RPMI8226 (cell line): ENCODE data around the gene MASP1.

ENCODE experiments used
- DNase-seq: peaks from one replicate; pipeline ENCODE4 v3.0.0-alpha.2; 2015

The MASP1 gene

DNA sequence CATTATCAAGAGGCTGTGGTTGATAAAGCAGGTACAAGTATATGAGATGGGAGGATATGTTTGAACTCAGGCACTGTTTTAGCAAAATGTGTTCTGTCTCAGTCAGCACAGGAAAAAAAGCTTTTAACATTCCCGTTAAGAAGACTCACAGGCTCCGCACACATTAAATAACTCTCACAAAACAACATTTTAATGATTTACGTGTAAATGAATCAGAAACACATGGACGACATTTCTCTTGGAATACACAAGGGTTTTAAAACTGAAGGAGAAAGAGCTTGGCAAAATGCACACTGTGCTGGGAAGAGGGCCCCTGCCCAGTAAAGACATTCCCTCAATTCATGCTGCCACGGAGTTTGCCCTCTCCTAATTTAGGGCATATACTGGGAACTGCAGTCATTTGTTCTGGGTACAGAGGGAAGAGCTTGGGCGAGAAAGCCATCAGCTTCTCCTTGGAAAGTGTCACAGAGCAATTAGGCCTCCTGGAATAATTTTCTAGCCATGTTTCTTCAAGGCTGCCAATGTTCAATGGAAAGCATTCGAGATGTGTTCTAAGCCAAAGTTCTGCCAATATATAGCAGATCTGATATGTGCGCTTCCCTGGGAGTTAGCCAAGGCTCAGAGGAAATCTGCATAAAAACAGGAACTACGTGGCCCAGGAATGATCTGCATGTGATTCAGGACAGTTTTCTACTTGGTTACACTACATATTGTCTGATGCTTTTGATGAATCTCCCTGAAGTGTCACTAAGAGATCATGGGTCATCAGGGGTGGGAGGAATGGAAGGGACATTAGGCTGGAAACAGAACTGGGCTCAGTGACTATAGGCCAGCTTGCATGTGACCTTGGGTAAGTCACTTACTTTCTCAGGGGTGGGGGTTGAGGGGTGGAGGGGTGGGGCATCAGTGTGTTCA is 2.2 kb upstream of the MASP1 start:
- DNase-seq: no peak

- no peak for DNase-seq
These were observed 1.3 kb upstream of the MASP1 start for GRCh38 chr3:187292631-187293515.

- DNase-seq: no peak
These were observed 644 bp upstream of the MASP1 start for GRCh38 chr3:187292181-187292580.

DNA sequence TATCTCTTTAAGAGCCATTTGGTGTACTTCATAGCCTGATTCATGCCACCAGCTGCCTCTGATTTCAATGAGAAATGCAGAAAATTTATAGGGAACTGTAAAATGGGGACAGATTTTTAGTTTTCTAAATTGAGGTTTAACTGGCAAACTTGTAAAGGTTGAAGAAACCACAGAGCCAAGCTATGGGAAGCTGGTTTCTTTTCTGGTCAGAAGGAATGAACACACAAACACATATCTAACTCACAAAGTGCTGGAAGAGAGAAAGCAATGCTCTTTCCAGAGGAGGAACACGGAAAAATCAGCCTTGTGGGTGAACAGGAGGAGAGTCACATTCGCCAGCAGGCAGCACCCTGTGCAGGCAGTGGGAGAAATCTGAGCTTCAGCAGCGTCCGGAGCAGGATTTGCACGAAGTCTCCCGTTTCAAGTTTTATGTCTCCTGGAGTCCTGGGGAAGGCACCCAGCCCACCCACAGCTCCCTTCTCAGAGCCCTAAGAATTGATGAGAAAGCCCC is 481 bp downstream of the MASP1 start:
- no peak for DNase-seq

- DNase-seq: no peak
These were observed 1.0 kb downstream of the MASP1 start for GRCh38 chr3:187290503-187290902.

DNA sequence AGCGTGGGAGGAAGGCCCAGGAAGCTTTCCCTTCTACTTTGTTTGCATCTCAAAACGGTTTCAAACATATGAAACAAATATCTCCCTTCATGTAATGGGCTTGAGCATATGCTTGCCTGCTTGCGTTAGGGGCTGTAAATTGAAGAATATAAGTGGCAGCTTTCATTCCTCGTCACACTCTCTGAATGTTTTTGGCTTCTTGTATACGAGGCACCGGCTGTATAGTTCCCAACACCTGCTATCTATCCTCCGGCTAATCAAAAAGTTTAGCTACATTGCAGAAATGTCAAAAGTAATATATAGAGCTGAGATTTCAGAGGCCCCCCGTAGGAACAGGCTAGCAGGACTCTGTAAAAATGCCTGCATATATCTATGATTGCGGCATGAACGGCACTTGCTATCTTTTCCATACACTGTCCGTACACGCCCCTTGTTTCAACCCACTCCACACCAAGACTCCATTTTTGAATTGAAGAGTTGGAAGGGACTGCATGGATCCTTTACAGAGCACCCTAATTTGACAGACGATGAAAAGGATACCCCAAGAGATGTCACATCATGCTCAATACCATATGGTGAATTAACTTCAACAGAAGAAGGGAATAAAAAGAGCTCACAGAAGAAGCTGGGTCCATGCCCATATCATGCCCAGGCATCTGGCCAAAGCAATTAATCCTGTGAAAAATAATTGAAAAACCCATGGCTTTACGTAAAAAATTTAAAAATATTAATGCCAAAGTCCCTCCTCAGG is 2.5 kb downstream of the MASP1 start:
- no peak for DNase-seq

- DNase-seq: no peak
These were observed 3.2 kb downstream of the MASP1 start for GRCh38 chr3:187288131-187288854.

GRCh38 chr3:187287256-187287655 is 4.3 kb downstream of the MASP1 start:
- no peak for DNase-seq

GRCh38 chr3:187286467-187287059 is 5.0 kb downstream of the MASP1 start:
- DNase-seq: no peak

DNA sequence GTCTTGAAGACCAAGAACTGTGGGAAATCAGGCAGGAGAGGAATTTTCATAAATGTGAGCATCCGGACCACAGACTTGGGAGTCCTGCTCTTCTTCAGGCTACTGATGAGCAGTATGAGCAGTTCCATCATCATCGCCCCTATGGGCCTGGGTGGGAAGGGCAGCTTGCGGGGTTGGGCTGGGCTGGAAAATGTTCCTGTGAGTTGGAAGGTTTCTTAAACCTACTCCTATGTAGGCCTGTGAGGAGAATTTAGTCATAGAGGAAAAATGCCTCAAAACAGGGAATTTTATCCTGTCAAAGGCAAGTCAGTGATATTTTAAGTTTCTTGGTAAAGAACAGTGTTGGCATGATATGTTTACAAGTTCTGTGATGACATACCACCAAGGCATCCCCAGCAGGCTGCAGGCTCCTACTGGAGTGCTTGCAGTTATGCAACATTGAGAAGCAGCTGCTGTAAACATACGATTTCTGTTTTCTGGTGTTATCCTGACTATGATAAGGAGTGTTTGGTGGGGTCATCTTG is 10.3 kb downstream of the MASP1 start:
- no peak for DNase-seq

DNA sequence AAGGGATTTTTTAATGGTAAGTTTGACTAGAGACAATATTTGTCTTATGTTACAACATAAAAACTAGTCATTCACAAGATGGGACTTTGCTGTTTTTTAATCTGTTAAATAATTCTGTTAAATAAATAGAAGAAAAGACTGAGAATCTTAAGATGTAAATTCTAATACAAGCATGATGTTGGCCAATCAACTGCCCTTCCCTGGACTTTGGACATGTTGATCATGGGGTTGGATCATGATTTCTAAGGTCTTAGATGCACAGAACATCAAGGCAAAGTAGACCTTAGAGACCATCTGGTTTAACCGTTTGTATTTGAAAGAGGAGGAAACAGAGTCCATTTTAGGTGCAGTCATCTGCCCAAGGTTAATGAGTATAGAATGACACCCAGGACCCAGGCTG is 10.9 kb downstream of the MASP1 start:
- no peak for DNase-seq

- DNase-seq: no peak
These were observed 14.4 kb downstream of the MASP1 start for GRCh38 chr3:187277129-187277462.

- no peak for DNase-seq
These were observed 15.0 kb downstream of the MASP1 start for GRCh38 chr3:187276397-187277128.

DNA sequence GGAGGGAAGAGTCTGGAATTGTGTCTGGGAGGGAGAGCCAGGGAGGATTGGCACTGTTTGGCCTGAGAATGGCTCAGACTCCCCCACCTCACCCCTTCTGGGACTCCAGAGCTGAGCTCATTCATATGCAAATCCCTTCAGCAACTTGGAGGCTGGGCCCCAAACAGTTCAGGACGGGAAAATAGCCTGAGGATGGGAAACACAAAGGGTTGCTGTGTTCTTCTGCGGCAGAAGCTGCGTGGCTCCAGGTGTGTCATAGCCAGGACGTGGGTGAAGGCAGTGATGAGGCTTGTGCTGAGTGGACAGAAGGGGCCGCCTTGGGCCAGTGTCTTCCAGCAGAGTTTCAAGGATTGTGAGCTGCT is 16.6 kb downstream of the MASP1 start:
- DNase-seq: no peak

GRCh38 chr3:187274315-187274976 is 17.1 kb downstream of the MASP1 start:
- DNase-seq: no peak

DNA sequence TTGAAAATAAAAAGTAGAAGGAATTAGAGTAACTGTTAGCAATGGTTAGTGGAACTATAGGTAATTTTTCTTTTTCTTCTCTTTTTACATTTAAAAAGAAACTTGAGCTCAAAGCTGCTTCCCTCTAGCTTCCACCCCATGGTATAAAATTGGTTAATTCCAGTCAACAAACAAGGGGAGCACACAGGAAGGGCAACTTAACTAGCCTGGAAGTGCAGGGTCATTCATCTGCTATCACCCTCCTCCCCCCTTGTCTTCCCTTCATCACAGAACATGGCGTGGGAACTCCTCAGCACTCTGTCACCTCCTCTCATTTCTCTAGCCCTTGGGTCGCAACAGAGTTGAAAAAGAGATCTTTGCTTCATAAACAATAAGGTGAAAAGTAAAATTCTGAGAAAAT is 20.0 kb downstream of the MASP1 start:
- no peak for DNase-seq

DNA sequence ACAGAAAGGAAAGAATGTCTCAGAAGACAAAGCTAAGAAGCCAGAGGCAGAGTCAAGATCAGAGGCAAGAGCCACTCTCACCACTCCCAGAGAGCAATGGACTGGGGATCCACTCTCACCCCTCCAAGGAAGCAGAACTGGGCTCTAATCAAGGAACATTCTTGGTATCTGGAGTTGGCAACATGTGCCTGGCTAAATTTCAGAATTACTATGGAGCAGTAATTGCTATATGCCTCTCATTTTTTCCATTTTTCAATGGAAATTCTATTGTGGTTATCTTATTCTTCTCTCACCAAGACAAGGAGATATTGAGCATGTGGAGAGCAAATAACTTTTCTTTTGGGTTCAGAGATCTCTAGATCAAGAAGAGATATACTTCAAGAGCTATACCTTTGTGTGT is 22.1 kb downstream of the MASP1 start:
- no peak for DNase-seq

GRCh38 chr3:187267306-187267705 is 24.2 kb downstream of the MASP1 start:
- no peak for DNase-seq

DNA sequence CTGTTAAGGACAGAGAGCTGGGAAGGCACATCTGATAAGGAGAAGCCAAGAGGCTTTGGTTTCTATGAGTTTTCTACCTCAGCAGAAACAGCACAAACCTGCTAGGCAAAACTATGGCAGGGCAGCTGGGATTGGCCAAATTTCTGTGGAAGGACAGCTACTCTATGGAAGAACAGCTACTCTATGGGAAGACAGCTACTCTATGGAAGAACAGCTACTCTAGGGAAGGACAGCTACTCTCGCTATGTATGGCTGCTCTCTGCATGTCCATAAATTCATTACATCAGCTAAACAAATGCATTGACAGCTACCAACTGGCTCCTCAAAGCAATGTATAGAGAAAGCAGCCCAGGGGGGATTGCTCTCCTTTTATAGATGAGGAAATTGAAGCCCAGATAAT is 24.8 kb downstream of the MASP1 start:
- DNase-seq: no peak

DNA sequence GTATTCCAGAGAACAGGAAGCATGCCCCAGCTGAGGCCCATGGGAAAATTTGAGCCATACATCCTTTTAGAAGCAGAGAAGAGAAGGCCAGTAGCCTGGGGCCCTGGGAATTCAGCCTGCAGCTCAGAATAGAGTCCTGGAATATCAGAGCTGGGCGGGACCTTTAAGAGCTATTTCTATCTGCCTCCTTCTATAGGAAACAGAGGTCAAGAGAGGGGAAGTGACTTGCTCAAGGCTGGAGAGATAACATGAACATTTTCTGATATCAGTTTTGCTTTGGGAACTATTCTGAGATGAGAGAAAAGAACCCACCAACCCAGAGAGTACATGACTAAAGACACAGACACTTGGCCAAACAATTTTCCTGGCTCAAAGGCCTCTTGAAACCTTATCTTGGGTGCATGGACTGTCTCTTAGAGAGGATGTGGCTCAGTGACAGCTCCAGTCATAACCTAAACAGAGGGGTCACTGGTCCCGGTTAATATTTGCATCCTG is 26.0 kb downstream of the MASP1 start:
- DNase-seq: no peak
